AG09319 (cell line): ENCODE data around the gene CYP2A13.
"Not testable (repeated sequence)": the region's sequence is repeated elsewhere in the genome, so short reads cannot be mapped to it uniquely, and the experiment has no call there.

ENCODE experiments used
- DNase-seq: peaks from one replicate; pipeline ENCODE4 v3.0.0-alpha.2; 2010; ENCODE audit warnings: low read depth; ENCODE audit errors: extremely low read depth
- CTCF ChIP-seq: IDR thresholded peaks from 2 replicates; pipeline ENCODE4 v1.5.1; 2011; ENCODE audit warnings: low read depth, mild to moderate bottlenecking, inconsistent platforms, low read length, moderate library complexity

Gene CYP2A13

GRCh38 chr19:41126765-41127203 is 38.5 kb downstream of the CYP2A13 start:
- DNase-seq: not testable (repeated sequence)
- peak; percentile 64 for TF ChIP-seq CTCF

GRCh38 chr19:41127362-41127761 is 39.1 kb downstream of the CYP2A13 start:
- not testable (repeated sequence) for DNase-seq

- DNase-seq: not testable (repeated sequence)
Observed at GRCh38 chr19:41127801-41128300, 39.6 kb downstream of the CYP2A13 start.

GRCh38 chr19:41128692-41129091 is 40.4 kb downstream of the CYP2A13 start:
- TF ChIP-seq CTCF: no peak
- DNase-seq: no peak

- no peak for DNase-seq
- TF ChIP-seq CTCF: no peak
Observed at GRCh38 chr19:41131186-41131585, 42.9 kb downstream of the CYP2A13 start.

GRCh38 chr19:41133260-41133659 is 45.0 kb downstream of the CYP2A13 start:
- TF ChIP-seq CTCF: no peak
- no peak for DNase-seq

GRCh38 chr19:41134616-41135015 is 46.4 kb downstream of the CYP2A13 start:
- no peak for TF ChIP-seq CTCF
- no peak for DNase-seq

GRCh38 chr19:41135390-41136384 is 47.4 kb downstream of the CYP2A13 start:
- DNase-seq: not testable (repeated sequence)
